Loucy (cell line): Measurements from ENCODE around the gene NPDC1.
A peak's percentile ranks its signal among the peaks of the same experiment; 100 is the strongest.

ENCODE experiments used
- H2AFZ ChIP-seq: fragments of 200-600 bp; sonication (generic); 2 replicates; pipeline ENCODE4 v1.6.0; 2016; ENCODE audit warnings: antibody characterized with exemption, mild to moderate bottlenecking, low read length, moderate library complexity
- H3F3A ChIP-seq: fragments of 200-600 bp; 2 replicates; pipeline ENCODE4 v1.6.0; 2016; ENCODE audit warnings: antibody characterized with exemption, low read depth, mild to moderate bottlenecking
- H3K27me3 ChIP-seq: fragments of 200-600 bp; sonication (generic); 2 replicates; pipeline ENCODE4 v1.6.1; 2014; ENCODE audit warnings: low read length, mild to moderate bottlenecking; ENCODE audit not compliant: insufficient read depth, poor library complexity, severe bottlenecking
- H3K36me3 ChIP-seq: fragments of 200-600 bp; sonication (generic); 2 replicates; pipeline ENCODE4 v1.6.1; 2016; ENCODE audit warnings: low read length; ENCODE audit not compliant: insufficient read depth
- H3K4me1 ChIP-seq: fragments of 200-600 bp; sonication (generic); 2 replicates; pipeline ENCODE4 v1.5.1; 2014; ENCODE audit warnings: low read length, mild to moderate bottlenecking; ENCODE audit not compliant: insufficient read depth, poor library complexity, severe bottlenecking
- H3K4me2 ChIP-seq: fragments of 200-600 bp; sonication (generic); 2 replicates; pipeline ENCODE4 v1.6.0; 2014; ENCODE audit warnings: antibody characterized with exemption, low read length, low read depth, mild to moderate bottlenecking; ENCODE audit not compliant: poor library complexity, severe bottlenecking
- H3K4me3 ChIP-seq: fragments of 200-600 bp; sonication (generic); 2 replicates; pipeline ENCODE4 v1.5.1; 2014; ENCODE audit warnings: low read length, mild to moderate bottlenecking, mixed read lengths; ENCODE audit not compliant: poor library complexity, severe bottlenecking
- H3K79me2 ChIP-seq: fragments of 200-600 bp; sonication (generic); 2 replicates; pipeline ENCODE4 v1.6.1; 2014; ENCODE audit warnings: low read length; ENCODE audit not compliant: insufficient read depth
- H3K9ac ChIP-seq: fragments of 200-600 bp; sonication (generic); 2 replicates; pipeline ENCODE4 v1.6.0; 2014; ENCODE audit warnings: mild to moderate bottlenecking, low read depth, low read length, moderate library complexity; ENCODE audit not compliant: poor library complexity, severe bottlenecking
- H3K9me2 ChIP-seq: fragments of 200-600 bp; sonication (generic); replicated peaks from 2 replicates; pipeline ENCODE4 v1.6.1; 2016; ENCODE audit warnings: low read depth, low read length, mixed read lengths
- H3K9me3 ChIP-seq: fragments of 200-600 bp; sonication (generic); 2 replicates; pipeline ENCODE4 v1.6.1; 2014; ENCODE audit warnings: mild to moderate bottlenecking, antibody characterized with exemption, low read length, low read depth; ENCODE audit not compliant: insufficient read depth
- H4K20me1 ChIP-seq: fragments of 200-600 bp; sonication (generic); 2 replicates; pipeline ENCODE4 v1.6.0; 2014; ENCODE audit warnings: antibody characterized with exemption, low read length, mild to moderate bottlenecking; ENCODE audit not compliant: insufficient read depth, poor library complexity, severe bottlenecking
- EZH2phosphoT487 ChIP-seq: fragments of 200-600 bp; IDR thresholded peaks from 2 replicates; pipeline ENCODE4 v1.6.1; 2018; ENCODE audit warnings: antibody characterized with exemption, mild to moderate bottlenecking, moderate library complexity, borderline replicate concordance
- TF ChIP-seq, protein P1 (sequence below): fragments of 200-600 bp; sonication (generic); conservative IDR thresholded peaks from 2 replicates; pipeline ENCODE4 v1.5.1; 2014; ENCODE audit warnings: mild to moderate bottlenecking, antibody characterized with exemption, low read length

NPDC1 gene

DNA sequence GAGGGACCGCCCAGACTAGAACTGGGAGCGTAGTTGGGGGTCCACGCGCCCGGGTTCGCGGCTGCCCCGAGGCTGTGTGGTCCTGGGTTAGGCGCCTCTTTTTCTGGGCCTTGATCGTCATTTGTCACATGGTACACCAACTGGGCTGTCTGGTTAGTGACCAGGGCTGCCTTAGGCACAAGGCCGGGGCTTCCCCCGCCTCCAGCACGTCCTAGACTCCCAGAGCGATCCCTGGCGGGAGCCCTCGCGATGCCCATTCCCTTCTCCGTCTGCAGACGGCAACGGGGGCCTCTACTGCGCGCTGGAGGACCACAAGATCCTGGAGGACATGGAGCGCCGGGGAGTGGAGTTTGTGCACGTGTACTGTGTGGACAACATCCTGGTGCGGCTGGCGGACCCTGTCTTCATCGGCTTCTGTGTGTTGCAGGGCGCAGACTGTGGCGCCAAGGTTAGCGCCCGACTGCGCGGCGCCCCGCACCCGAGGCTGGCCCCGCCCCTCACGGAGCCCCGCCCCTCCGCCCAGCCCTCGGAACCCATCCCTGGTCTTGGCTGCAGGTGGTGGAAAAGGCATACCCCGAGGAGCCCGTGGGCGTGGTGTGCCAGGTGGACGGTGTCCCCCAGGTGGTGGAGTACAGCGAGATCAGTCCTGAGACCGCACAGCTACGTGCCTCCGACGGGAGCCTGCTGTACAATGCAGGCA is 32.9 kb upstream of the NPDC1 start:
- H3K4me2 ChIP-seq, result peak overlapping the region; percentile 69
- no peaks in the 10 kb centered on the region for H3K36me3 ChIP-seq
- no peaks in the 10 kb centered on the region for H3K4me1 ChIP-seq
- H4K20me1 ChIP-seq, result peaks cover 5% of the 10 kb centered on the region
- H3F3A ChIP-seq, result no peaks in the 10 kb centered on the region
- no peak overlapping the region for H2AFZ ChIP-seq
- H3K4me3 ChIP-seq, result peak overlapping the region; percentile 73
- H3K79me2 ChIP-seq, result peaks cover 5% of the 10 kb centered on the region; the same call in 1 of the 2 replicates
- H3K9ac ChIP-seq, result peak overlapping the region; percentile 62
- no peaks in the 10 kb centered on the region for H3K9me3 ChIP-seq
- H3K9me2 ChIP-seq, result no peaks in the 10 kb centered on the region
- TF ChIP-seq EZH2phosphoT487, result no peak
- TF ChIP-seq, protein P1, sequence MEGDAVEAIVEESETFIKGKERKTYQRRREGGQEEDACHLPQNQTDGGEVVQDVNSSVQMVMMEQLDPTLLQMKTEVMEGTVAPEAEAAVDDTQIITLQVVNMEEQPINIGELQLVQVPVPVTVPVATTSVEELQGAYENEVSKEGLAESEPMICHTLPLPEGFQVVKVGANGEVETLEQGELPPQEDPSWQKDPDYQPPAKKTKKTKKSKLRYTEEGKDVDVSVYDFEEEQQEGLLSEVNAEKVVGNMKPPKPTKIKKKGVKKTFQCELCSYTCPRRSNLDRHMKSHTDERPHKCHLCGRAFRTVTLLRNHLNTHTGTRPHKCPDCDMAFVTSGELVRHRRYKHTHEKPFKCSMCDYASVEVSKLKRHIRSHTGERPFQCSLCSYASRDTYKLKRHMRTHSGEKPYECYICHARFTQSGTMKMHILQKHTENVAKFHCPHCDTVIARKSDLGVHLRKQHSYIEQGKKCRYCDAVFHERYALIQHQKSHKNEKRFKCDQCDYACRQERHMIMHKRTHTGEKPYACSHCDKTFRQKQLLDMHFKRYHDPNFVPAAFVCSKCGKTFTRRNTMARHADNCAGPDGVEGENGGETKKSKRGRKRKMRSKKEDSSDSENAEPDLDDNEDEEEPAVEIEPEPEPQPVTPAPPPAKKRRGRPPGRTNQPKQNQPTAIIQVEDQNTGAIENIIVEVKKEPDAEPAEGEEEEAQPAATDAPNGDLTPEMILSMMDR, result no peak
- no peaks in the 10 kb centered on the region for H3K27me3 ChIP-seq

DNA sequence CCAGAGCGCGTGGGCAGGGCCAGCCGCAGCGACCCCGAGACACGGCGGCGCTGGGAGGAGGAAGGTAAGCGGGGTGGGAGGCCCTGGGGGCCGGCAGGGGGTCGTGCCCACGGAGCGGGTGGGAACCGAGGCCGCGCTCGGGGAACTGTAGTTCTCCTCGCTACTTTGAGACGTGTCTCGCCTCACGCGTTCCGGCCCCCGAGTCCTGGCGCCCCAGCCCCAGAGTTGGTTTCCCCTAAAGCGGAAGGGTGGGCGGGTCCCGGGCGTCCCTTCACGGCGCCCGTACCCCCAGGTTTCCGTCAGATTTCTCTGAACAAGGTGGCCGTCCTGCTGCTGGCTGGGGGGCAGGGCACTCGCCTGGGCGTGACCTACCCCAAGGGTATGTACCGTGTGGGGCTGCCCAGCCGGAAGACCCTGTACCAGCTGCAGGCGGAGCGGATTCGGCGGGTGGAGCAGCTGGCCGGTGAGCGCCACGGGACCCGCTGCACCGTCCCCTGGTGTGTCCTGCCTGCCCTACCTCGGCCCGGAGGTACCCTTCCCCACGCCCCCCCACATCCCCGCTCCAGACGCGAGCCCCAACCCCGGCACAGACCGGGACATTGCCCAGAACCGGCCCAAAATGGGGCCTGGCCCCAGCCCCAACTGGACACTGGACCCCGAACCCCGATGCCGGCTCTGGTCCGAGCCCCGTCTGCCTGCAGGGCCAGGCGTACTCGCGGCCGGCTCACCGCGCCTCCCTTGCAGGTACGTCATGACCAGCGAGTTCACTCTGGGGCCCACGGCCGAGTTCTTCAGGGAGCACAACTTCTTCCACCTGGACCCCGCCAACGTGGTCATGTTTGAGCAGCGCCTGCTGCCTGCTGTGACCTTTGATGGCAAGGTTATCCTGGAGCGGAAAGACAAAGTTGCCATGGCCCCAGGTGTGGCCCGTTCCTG is 32.0 kb upstream of the NPDC1 start:
- Histone ChIP-seq H2AFZ (no peak overlapping the region), H3K9me2 (no peaks in the 10 kb centered on the region), H4K20me1 (peaks cover 5% of the 10 kb centered on the region), H3K4me1 (no peaks in the 10 kb centered on the region), H3K36me3 (no peaks in the 10 kb centered on the region), H3K27me3 (no peaks in the 10 kb centered on the region), H3K4me3 (peak overlapping the region; percentile 73), H3K9me3 (no peaks in the 10 kb centered on the region), H3K79me2 (peaks cover 5% of the 10 kb centered on the region; the same call in 1 of the 2 replicates), H3K9ac (peak overlapping the region; percentile 62), H3F3A (no peaks in the 10 kb centered on the region), H3K4me2 (peak overlapping the region; percentile 69)
- TF ChIP-seq EZH2phosphoT487, result no peak
- TF ChIP-seq, protein P1, result no peak

DNA sequence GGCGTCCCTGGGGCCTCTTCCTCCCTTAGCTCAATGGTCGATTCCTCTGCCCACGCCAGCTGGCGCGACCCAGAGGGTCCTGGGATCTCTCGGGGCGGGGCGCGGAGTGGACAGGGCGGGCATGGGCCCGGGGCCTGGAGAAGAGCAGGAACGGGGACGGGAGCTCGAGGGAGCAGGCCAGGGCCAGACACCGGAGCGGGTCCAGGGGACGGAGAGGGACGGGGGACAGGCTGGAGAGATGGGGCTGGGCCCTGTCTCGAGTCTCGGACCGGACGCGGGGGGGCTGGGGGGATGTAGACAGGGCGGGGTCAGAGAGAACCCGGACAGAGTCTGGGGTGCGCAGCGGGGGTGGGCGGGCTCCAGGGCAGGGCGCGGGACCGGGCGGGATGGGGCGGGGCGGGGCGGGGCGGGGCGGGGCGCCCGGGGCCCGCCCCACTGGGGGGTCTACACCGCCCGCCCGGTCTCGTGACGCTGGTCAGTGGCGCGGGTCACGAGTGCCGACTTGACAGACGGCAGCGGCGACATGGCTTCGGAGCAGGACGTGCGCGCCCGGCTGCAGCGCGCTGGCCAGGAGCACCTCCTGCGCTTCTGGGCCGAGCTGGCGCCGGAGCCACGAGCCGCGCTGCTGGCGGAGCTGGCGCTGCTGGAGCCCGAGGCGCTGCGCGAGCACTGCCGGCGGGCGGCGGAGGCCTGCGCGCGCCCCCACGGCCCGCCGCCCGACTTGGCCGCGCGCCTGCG is 31.2 kb upstream of the NPDC1 start, which contains the start of gene UAP1L1:
TSS of gene UAP1L1 (plus strand) at position 508 of the 738 bp plus-strand sequence. CDS start at position 524, 16 bp downstream.
- Histone ChIP-seq H3K4me2 (peak within 1 kb of the TSS; percentile 69), H3K9me3 (no peaks in the 10 kb centered on the region), H4K20me1 (peaks cover 5% of the 10 kb centered on the region), H3F3A (no peaks in the 10 kb centered on the region), H3K9me2 (no peaks in the 10 kb centered on the region), H3K36me3 (no peaks in the 10 kb centered on the region), H3K4me3 (peak within 1 kb of the TSS; percentile 73), H3K27me3 (no peaks in the 10 kb centered on the region), H3K79me2 (peaks cover 5% of the 10 kb centered on the region; the same call in 1 of the 2 replicates), H2AFZ (no peak within 1 kb of the TSS), H3K9ac (peak within 1 kb of the TSS; percentile 62), H3K4me1 (no peaks in the 10 kb centered on the region)
- no peak for TF ChIP-seq EZH2phosphoT487
- TF ChIP-seq, protein P1, result no peak
